WTC11 (cell line): ENCODE measurements around the gene POLR2L. TPM values are rescaled to one million over a fixed set of nuclear protein-coding genes. Genes with fewer than 3 reads are reported as not detected.
A peak's percentile ranks its signal among the peaks of the same experiment; 100 is the strongest.

Experiments used
- ATAC-seq: fragments of 200-7000 bp; cut with Tn5 transposase; 2 replicates; pipeline ENCODE4 v1.10.0; 2021; ENCODE audit warnings: mild to moderate bottlenecking, moderate library complexity
- CTCF ChIA-PET: fragments of 300-600 bp; sonication (Branson Sonifier 250); formaldehyde crosslinking; loops from one replicate; lab custom pipeline; 2021; ENCODE audit warnings: antibody characterized with exemption; lab: Charles Lee
- POLR2A ChIA-PET: fragments of 350-600 bp; sonication (Branson Sonifier 250); formaldehyde crosslinking; loops from one replicate; lab custom pipeline; 2021; ENCODE audit warnings: antibody characterized with exemption; lab: Charles Lee
- DNase-seq: peaks from one replicate; pipeline ENCODE4 v3.0.0; 2021; ENCODE audit warnings: low spot score
- H3K27ac Mint-ChIP-seq: 2 replicates; pipeline ENCODE4 v1.8.0; 2021; ENCODE audit warnings: mixed read lengths
- H3K27me3 Mint-ChIP-seq: 2 replicates; pipeline ENCODE4 v1.8.0; 2021; ENCODE audit warnings: low read depth, mild to moderate bottlenecking, moderate library complexity, mixed read lengths
- H3K36me3 Mint-ChIP-seq: 2 replicates; pipeline ENCODE4 v1.8.0; 2021; ENCODE audit warnings: mixed read lengths
- H3K4me1 Mint-ChIP-seq: 2 replicates; pipeline ENCODE4 v1.8.0; 2022; ENCODE audit warnings: mixed read lengths
- H3K4me3 Mint-ChIP-seq: 2 replicates; pipeline ENCODE4 v1.8.0; 2021; ENCODE audit warnings: mild to moderate bottlenecking, moderate library complexity, mixed read lengths
- H3K9me3 Mint-ChIP-seq: 2 replicates; pipeline ENCODE4 v1.8.0; 2021; ENCODE audit warnings: mixed read lengths
- ARID4B ChIP-seq: sonication (generic); formaldehyde crosslinking; IDR thresholded peaks from 2 replicates; pipeline ENCODE4 v1.8.0; 2023; ENCODE audit warnings: missing genetic modification reagents, mild to moderate bottlenecking, borderline replicate concordance
- ATF1 ChIP-seq: sonication (generic); formaldehyde crosslinking; IDR thresholded peaks from 2 replicates; pipeline ENCODE4 v1.8.1; 2023; ENCODE audit warnings: mild to moderate bottlenecking, moderate library complexity, missing genetic modification reagents
- CBFB ChIP-seq: sonication (generic); formaldehyde crosslinking; IDR thresholded peaks from 2 replicates; pipeline ENCODE4 v1.8.1; 2022; ENCODE audit warnings: mild to moderate bottlenecking, low read depth, missing genetic modification reagents
- E2F5 ChIP-seq: sonication (generic); formaldehyde crosslinking; IDR thresholded peaks from 2 replicates; pipeline ENCODE4 v1.8.1; 2022; ENCODE audit warnings: mild to moderate bottlenecking, moderate library complexity, missing genetic modification reagents
- FOXK1 ChIP-seq: sonication (generic); formaldehyde crosslinking; IDR thresholded peaks from 2 replicates; pipeline ENCODE4 v1.8.0; 2022; ENCODE audit warnings: mild to moderate bottlenecking, moderate library complexity, missing genetic modification reagents
- HMGXB4 ChIP-seq: sonication (generic); formaldehyde crosslinking; IDR thresholded peaks from 2 replicates; pipeline ENCODE4 v1.8.1; 2023; ENCODE audit warnings: mild to moderate bottlenecking, moderate library complexity, missing genetic modification reagents
- JUN ChIP-seq: sonication (generic); formaldehyde crosslinking; IDR thresholded peaks from 2 replicates; pipeline ENCODE4 v1.8.0; 2023; ENCODE audit warnings: mild to moderate bottlenecking, missing genetic modification reagents
- MAX ChIP-seq: sonication (generic); formaldehyde crosslinking; IDR thresholded peaks from 2 replicates; pipeline ENCODE4 v1.8.0; 2022; ENCODE audit warnings: mild to moderate bottlenecking, missing genetic modification reagents
- SOX15 ChIP-seq: fragments of 250-450 bp; sonication (Bioruptor Pico); IDR thresholded peaks from 2 replicates; pipeline ENCODE4 v1.9.0; 2021; ENCODE audit warnings: mild to moderate bottlenecking
- SP1 ChIP-seq: sonication (generic); formaldehyde crosslinking; conservative IDR thresholded peaks from 2 replicates; pipeline ENCODE4 v1.8.1; 2022; ENCODE audit warnings: missing genetic modification reagents
- TEAD1 ChIP-seq: sonication (generic); formaldehyde crosslinking; IDR thresholded peaks from 2 replicates; pipeline ENCODE4 v1.8.0; 2022; ENCODE audit warnings: mild to moderate bottlenecking, missing genetic modification reagents
- TP53 ChIP-seq: sonication (generic); formaldehyde crosslinking; IDR thresholded peaks from 2 replicates; pipeline ENCODE4 v1.8.1; 2023; ENCODE audit warnings: mild to moderate bottlenecking, missing genetic modification reagents
- USF2 ChIP-seq: sonication (generic); formaldehyde crosslinking; IDR thresholded peaks from 2 replicates; pipeline ENCODE4 v1.8.1; 2023; ENCODE audit warnings: mild to moderate bottlenecking, missing genetic modification reagents, moderate library complexity
- total RNA-seq: library from RNA; stranded (reverse); gene quantifications from 3 replicates; pipeline ENCODE4 v1.2.3, GENCODE V29; 2021

POLR2L gene
- total RNA-seq, 1 experiment from 2014 or later = 152 TPM

GRCh38 chr11:852762-853161 is 10.4 kb upstream of the POLR2L start (continued):
- TF ChIP-seq ARID4B (CRISPR knock-in tag) = no peak
- no peak for TF ChIP-seq SOX15 (CRISPR knock-in tag)
- TF ChIP-seq, all 79 proteins: peak for 0

GRCh38 chr11:850775-851763 is 8.7 kb upstream of the POLR2L start:
- DNase-seq = peak; percentile 71
- no peak overlapping the region for H3K27ac Mint-ChIP-seq
- no peaks in the 10 kb centered on the region for H3K36me3 Mint-ChIP-seq
- H3K9me3 Mint-ChIP-seq = no peaks in the 10 kb centered on the region
- peaks cover 15% of the 10 kb centered on the region for H3K4me1 Mint-ChIP-seq
- ATAC-seq = peak; percentile 13
- no peaks in the 10 kb centered on the region for H3K27me3 Mint-ChIP-seq
- POLR2A ChIA-PET = interaction anchor here (0.6 kb wide), 1 partner anchor 196 kb away, joined by 4 read pairs; no protein-coding TSS in a partner anchor
- TF ChIP-seq MAX (CRISPR knock-in tag) (0 out of 2 replicates have a peak, but pooled peaks have one; percentile 18), CBFB (0 out of 2 replicates have a peak, but pooled peaks have one; percentile 1), SP1 (peak; percentile 53), TEAD1 (CRISPR knock-in tag) (no peak), JUN (CRISPR knock-in tag) (no peak), ATF1 (CRISPR knock-in tag) (no peak), FOXK1 (0 out of 2 replicates have a peak, but pooled peaks have one; percentile 10), HMGXB4 (CRISPR knock-in tag) (0 out of 2 replicates have a peak, but pooled peaks have one; percentile 55), E2F5 (CRISPR knock-in tag) (0 out of 2 replicates have a peak, but pooled peaks have one; percentile 50), TP53 (CRISPR knock-in tag) (no peak), USF2 (CRISPR knock-in tag) (0 out of 2 replicates have a peak, but pooled peaks have one; percentile 1)
- CTCF ChIA-PET = interaction anchor here (0.6 to 2.3 kb wide), 10 partner anchors 8 to 209 kb away, joined by 3 to 14 read pairs (median 3); partner anchors contain the start of gene TSPAN4
- peak overlapping the region; percentile 72 for H3K4me3 Mint-ChIP-seq
